GM12864 (cell line): ENCODE results near the gene ZFAND3.

ENCODE experiments used
- DNase-seq: peaks from one replicate; pipeline ENCODE4 v3.0.0-alpha.2; 2011; ENCODE audit warnings: low read depth
- H3K4me3 ChIP-seq: 2 replicates; pipeline ENCODE4 v1.5.1; 2011; ENCODE audit warnings: mild to moderate bottlenecking, low read depth, low read length, control low read depth
- CTCF ChIP-seq: IDR thresholded peaks from 2 replicates; pipeline ENCODE4 v1.5.1; 2011; ENCODE audit warnings: low read depth, mild to moderate bottlenecking, moderate library complexity, low read length, control low read depth, inconsistent platforms; ENCODE audit errors: missing control alignments

Gene ZFAND3

GRCh38 chr6:37903351-37904340, 84.1 kb downstream of the ZFAND3 start:
- H3K4me3 ChIP-seq = no peak overlapping the region
- TF ChIP-seq CTCF = no peak
- DNase-seq = no peak

GRCh38 chr6:37904590-37904989, 85.1 kb downstream of the ZFAND3 start:
- DNase-seq = no peak
- TF ChIP-seq CTCF = no peak
- H3K4me3 ChIP-seq = no peak overlapping the region

- no peak for DNase-seq
- TF ChIP-seq CTCF = no peak
- H3K4me3 ChIP-seq = no peak overlapping the region
These were observed 86.6 kb downstream of the ZFAND3 start for GRCh38 chr6:37906121-37906520.

GRCh38 chr6:37910998-37911397, 91.5 kb downstream of the ZFAND3 start:
- H3K4me3 ChIP-seq = no peak overlapping the region
- no peak for TF ChIP-seq CTCF
- no peak for DNase-seq

GRCh38 chr6:37913210-37913609, 93.7 kb downstream of the ZFAND3 start:
- TF ChIP-seq CTCF = no peak
- no peak overlapping the region for H3K4me3 ChIP-seq
- no peak for DNase-seq

GRCh38 chr6:37915463-37915862, 95.9 kb downstream of the ZFAND3 start:
- no peak for DNase-seq
- no peak overlapping the region for H3K4me3 ChIP-seq
- TF ChIP-seq CTCF = no peak

- TF ChIP-seq CTCF = no peak
- H3K4me3 ChIP-seq = no peak overlapping the region
- DNase-seq = no peak
These were observed 96.6 kb downstream of the ZFAND3 start for GRCh38 chr6:37916149-37916548.
